HG03060 (cell line): ENCODE data around the gene MAP3K7CL.

Experiments
- ATAC-seq: cut with Tn5 transposase; IDR thresholded peaks from one replicate; pipeline ENCODE4 v1.9.1; 2021; ENCODE audit warnings: low read depth, moderate number of reproducible peaks; ENCODE audit not compliant: unreplicated experiment

MAP3K7CL gene

DNA sequence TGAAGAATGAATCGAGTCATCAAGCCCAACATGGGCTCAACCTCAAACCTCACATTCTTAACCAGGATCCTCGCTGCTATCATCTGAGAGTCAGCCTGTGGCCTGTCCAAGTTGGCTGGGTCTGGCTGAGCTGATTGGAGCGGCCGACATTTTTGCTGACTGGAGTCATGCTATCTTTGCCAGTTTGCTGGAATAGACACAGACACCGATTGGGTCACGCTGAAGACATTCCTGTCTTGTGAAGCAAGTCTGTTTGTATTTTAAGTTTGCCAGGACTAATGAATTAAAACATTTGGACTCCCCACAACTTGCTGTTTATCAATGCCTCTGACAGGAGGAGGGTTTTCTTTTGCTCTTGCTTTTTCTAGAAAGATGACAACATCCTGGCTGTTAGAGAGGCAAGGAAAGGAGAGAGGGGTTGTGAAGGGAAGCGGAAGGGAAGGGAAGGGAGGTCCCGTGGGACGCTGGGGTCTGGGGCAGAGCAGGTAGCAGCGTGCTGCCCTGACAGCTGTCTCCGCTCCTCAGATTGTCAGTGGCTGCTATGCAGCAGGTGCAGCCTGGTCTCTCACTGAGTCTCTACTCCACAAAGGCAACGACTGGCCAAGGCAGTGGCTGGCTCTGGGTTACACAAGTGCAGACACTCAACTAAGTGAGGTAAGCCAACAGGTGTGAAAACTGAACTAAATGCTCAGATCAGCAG is at the start of gene MAP3K7CL:
Gene MAP3K7CL, plus strand, starts transcription at position 375 of the 700 bp plus-strand sequence. CDS start 2,701 bp downstream, outside the sequence.
- no peak for ATAC-seq

DNA sequence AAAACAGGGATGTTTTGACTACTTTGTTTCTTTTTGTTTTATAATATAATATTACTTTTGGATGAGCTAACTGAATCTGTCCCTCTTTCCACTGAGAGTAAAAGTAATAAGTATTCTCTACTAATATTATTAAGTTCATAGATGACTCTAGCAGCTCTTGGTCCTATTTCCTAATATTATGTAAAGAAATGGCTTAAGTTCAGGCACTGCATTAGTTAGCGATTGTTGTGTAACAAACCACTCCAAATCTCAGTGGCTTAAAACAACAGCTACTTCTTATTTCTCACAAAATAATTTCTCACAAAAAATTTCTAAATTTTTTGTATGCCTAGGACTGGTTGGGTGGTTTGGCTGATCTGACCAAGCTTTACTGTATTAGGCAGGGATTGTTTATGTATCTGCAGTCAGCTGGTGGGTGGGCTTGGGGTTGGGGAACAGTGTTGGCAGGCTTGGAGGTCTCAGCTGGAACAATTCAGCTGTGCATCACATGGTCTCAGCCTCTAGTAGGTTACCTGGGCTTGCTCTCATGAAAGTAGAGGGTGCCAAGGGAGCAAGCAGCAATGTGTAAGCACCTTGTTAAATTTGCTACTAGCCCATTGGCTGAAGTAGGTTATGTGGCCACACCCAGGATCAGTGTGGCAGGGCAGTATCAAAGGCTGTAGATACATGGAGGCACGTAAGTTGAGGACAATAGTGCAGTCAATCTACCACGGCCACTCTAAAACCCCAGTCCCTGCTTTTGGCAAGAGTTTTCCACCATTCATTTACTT is 48.2 kb upstream of the MAP3K7CL start:
- no peak for ATAC-seq

- no peak for ATAC-seq
Observed at GRCh38 chr21:29083306-29083705, 47.1 kb upstream of the MAP3K7CL start.

GRCh38 chr21:29084372-29084771 is 46.1 kb upstream of the MAP3K7CL start:
- ATAC-seq, result no peak

DNA sequence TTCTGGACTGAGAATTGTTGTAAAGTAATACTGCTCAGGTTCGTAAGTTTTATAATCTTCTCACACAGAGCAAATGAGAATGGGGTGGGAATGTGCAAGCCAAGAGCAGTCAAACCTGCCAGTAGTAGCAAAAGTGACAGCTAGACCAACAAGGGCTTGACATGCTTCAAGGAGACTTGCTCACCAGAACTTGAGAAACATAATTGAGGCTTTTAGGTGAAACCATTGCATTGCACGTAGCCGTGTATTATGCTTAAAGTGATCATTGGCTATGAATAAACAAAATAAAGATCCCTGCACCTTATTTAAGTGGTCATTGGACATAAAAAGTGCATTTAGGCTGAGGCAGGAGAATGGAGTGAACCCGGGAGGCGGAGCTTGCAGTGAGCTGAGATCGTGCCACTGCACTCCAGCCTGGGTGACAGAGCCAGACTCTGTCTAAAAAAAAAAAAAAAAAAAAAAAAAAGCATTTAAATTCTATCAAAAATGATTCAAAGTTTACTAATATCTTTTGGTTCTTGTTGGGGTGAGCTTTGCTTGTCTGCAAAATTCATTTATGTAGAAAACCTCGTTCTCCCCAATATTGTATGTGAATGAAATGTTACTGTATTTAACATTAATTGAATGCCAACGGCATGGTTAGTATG is 45.2 kb upstream of the MAP3K7CL start:
- no peak for ATAC-seq

- ATAC-seq, result no peak
Observed at GRCh38 chr21:29091033-29091432, 39.4 kb upstream of the MAP3K7CL start.

GRCh38 chr21:29092102-29092959 is 38.1 kb upstream of the MAP3K7CL start:
- no peak for ATAC-seq

- ATAC-seq, result no peak
Observed at GRCh38 chr21:29096218-29097015, 34.0 kb upstream of the MAP3K7CL start.

- no peak for ATAC-seq
Observed at GRCh38 chr21:29098156-29098555, 32.3 kb upstream of the MAP3K7CL start.

- no peak for ATAC-seq
Observed at GRCh38 chr21:29102791-29103257, 27.6 kb upstream of the MAP3K7CL start.

- no peak for ATAC-seq
Observed at GRCh38 chr21:29104239-29104708, 26.2 kb upstream of the MAP3K7CL start.

- ATAC-seq, result no peak
Observed at GRCh38 chr21:29105218-29105617, 25.2 kb upstream of the MAP3K7CL start.

DNA sequence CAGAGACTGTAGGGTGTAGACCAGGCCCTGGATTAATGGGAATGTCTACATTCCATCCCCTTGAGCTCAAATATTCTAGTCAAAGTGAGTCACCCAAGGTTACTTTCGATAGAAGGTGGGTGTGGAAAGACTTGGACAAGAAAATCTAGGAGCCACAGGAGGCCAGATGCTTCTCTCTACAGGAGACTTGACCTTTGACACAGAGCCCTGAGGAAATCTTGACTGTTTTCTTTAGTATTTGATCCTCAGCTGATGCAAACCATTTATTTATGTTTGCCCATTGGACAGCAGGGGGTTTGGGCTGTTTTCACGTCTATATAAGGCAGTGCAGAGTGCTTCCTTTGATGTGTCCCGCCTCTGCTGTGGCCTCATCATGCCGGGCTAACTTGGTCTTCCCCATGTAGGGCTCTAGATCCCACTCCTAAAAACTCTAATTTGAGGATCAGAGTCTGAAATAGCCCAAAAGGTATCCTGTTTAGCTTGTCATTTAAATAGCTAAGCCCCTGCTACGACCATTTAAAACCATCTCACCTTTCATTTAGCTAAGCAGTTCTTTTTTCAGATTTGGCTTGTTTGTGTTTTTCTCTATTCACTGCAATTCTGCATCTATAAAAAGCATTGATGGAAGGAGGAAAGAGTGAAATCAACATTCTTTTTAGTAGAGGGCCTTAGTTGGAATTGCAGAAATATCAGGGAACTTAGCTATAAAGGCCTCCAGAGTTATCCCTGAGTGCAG is 15.5 kb upstream of the MAP3K7CL start:
- ATAC-seq, result no peak

DNA sequence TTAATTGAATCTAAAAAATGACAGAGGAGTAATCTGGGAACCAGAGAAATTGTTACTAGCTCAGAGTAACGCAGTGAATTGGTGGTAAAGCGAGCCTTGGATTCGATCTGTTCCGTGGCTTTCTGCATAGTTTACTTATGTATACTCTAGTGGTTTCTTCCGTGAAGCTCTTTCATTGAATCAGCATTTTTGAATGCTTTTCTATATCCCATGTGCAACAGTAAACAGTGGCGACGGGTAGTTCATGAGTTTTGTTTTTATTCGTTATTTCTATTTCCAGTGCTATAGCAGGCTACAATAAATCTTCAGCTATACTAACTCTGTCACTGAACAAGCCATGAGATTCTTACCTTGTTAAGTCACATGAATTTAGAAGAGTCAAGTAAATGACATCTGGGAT is 14.5 kb upstream of the MAP3K7CL start:
- ATAC-seq, result no peak

DNA sequence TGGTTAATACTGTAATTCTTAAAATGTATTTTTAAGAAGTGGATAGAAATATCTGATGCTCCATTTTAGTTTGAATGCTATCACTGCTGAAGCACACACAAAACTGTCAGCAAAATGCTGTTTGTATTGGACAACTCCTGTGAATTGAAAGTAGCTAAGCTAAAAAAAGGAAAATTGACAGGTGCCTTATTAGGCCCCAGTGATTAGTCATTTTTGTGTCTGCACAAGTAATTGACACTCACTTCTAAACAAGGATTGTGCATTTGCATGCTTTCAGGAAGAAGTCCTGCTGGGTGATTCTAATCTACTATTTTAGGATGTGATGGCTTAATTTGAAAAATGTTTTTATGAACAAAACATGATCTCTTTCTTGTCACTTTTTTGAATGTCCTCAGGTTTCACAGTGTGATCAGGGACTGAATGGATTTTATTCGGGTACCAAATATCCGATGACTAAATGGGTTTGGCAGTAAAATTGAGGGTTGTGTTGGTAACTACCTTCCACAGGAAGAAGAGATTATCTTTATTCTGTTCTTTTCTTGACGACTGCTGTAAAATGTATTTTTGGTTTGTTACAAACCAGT is 13.0 kb upstream of the MAP3K7CL start:
- ATAC-seq, result peak; percentile 53

DNA sequence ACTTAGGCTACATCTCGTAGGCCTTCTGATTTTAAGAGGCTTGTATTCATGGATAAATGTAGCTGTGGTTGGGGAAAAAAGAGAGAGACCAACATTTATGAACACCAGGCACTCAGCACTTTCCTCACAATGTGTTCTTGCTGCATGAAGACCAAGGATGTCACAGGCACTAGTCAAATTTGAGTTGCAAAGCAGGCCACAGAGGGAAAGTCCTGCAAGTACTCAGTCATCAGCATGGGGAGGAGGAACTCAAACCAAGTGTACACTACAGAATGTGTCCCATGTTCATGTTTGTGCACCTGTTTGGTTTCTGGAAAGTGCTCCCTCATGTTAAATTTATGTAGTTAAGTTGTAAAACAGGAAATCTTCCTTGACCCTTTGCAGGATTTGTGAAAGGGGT is 8.7 kb upstream of the MAP3K7CL start:
- ATAC-seq, result no peak

DNA sequence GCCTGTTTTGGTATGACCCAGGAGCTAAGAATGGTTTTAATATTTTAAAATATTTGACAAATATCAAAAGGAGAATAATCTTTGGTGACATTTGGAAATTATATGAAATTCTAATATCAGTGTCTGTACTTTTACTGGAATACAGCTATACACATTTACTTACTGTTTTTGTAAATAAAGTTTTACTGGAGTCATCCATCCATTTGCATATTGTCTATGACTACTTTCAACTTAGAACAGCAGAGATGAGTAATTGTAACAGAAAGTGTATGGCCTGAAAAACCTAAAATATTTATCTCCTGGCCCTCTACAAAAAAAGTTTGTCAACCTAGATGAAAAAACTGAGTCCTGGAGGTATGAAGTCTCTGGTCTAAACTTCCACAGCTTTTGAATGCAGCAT is 5.8 kb upstream of the MAP3K7CL start:
- peak; percentile 8 for ATAC-seq

- peak; percentile 87 for ATAC-seq
Observed at GRCh38 chr21:29125191-29125590, 5.3 kb upstream of the MAP3K7CL start.
